Trophoblast cell (in vitro differentiated cells and primary cell): Measurements from ENCODE around the gene CCL7.
A peak's percentile ranks its signal among the peaks of the same experiment; 100 is the strongest.

Experiments used
- DNase-seq, 2 donors: peaks; one replicate each; pipeline ENCODE4 v3.0.0-alpha.2; 2016
- H2AFZ ChIP-seq: 2 replicates; pipeline ENCODE4 v1.6.1; 2013; ENCODE audit warnings: low read length, moderate library complexity, mild to moderate bottlenecking; ENCODE audit not compliant: insufficient read depth, poor library complexity
- H2AK5ac ChIP-seq: 2 replicates; pipeline ENCODE4 v1.6.1; 2013; ENCODE audit warnings: mild to moderate bottlenecking, low read length
- H2BK120ac ChIP-seq: 2 replicates; pipeline ENCODE4 v1.6.1; 2013; ENCODE audit warnings: low read length, mild to moderate bottlenecking, moderate library complexity; ENCODE audit not compliant: insufficient read depth, poor library complexity
- H2BK12ac ChIP-seq: 2 replicates; pipeline ENCODE4 v1.6.1; 2013; ENCODE audit warnings: mild to moderate bottlenecking, low read length, moderate library complexity
- H2BK5ac ChIP-seq: 2 replicates; pipeline ENCODE4 v1.6.1; 2013; ENCODE audit warnings: low read length, low read depth, moderate library complexity, mild to moderate bottlenecking; ENCODE audit not compliant: poor library complexity
- H3K14ac ChIP-seq: 2 replicates; pipeline ENCODE4 v1.6.1; 2013; ENCODE audit warnings: mild to moderate bottlenecking, low read length
- H3K18ac ChIP-seq: 2 replicates; pipeline ENCODE4 v1.6.1; 2013; ENCODE audit warnings: mild to moderate bottlenecking, low read length
- H3K23ac ChIP-seq: 2 replicates; pipeline ENCODE4 v1.6.1; 2013; ENCODE audit warnings: low read length
- H3K27ac ChIP-seq: 2 replicates; pipeline ENCODE4 v1.5.1; 2013; ENCODE audit warnings: low read depth, mild to moderate bottlenecking, inconsistent platforms, low read length, moderate library complexity
- H3K27me3 ChIP-seq: 2 replicates; pipeline ENCODE4 v1.6.1; 2013; ENCODE audit warnings: inconsistent platforms, mild to moderate bottlenecking, low read length, moderate library complexity; ENCODE audit not compliant: insufficient read depth
- H3K36me3 ChIP-seq, 2 experiments: 1 replicate in 1 of 2; 2 replicates in 1 of 2; pipeline ENCODE4 v1.6.1; 2013; ENCODE audit warnings: low read length in 2 of 2, mild to moderate bottlenecking in 2 of 2, moderate library complexity in 1 of 2; ENCODE audit not compliant: insufficient read depth in 2 of 2, control insufficient read depth in 1 of 2
- H3K4ac ChIP-seq: 2 replicates; pipeline ENCODE4 v1.6.1; 2013; ENCODE audit warnings: low read depth, mild to moderate bottlenecking, low read length, moderate library complexity
- H3K4me1 ChIP-seq, 2 experiments: 1 replicate in 1 of 2; 2 replicates in 1 of 2; pipeline ENCODE4 v1.6.1; 2013; ENCODE audit warnings: low read length in 2 of 2, mild to moderate bottlenecking in 2 of 2, moderate library complexity in 1 of 2; ENCODE audit not compliant: insufficient read depth in 2 of 2, control insufficient read depth in 1 of 2
- H3K4me2 ChIP-seq: 2 replicates; pipeline ENCODE4 v1.6.1; 2013; ENCODE audit warnings: inconsistent platforms, mild to moderate bottlenecking, low read length, moderate library complexity
- H3K4me3 ChIP-seq: 2 replicates; pipeline ENCODE4 v1.5.1; 2013; ENCODE audit warnings: mild to moderate bottlenecking, low read depth, low read length, inconsistent platforms
- H3K79me1 ChIP-seq: one replicate; pipeline ENCODE4 v1.6.1; 2013; ENCODE audit warnings: low read length
- H3K79me2 ChIP-seq: 2 replicates; pipeline ENCODE4 v1.6.1; 2013; ENCODE audit warnings: low read length, mild to moderate bottlenecking; ENCODE audit not compliant: control insufficient read depth, insufficient read depth, poor library complexity
- H3K9ac ChIP-seq: 2 replicates; pipeline ENCODE4 v1.6.1; 2013; ENCODE audit warnings: mild to moderate bottlenecking, low read length
- H3K9me3 ChIP-seq: 2 replicates; pipeline ENCODE4 v1.6.1; 2013; ENCODE audit warnings: low read depth, mild to moderate bottlenecking, control low read depth, inconsistent platforms, low read length; ENCODE audit not compliant: insufficient read depth
- H4K12ac ChIP-seq: 2 replicates; pipeline ENCODE4 v1.6.1; 2013; ENCODE audit warnings: low read depth, mild to moderate bottlenecking, low read length, moderate library complexity
- H4K8ac ChIP-seq: 2 replicates; pipeline ENCODE4 v1.6.1; 2013; ENCODE audit warnings: low read depth, mild to moderate bottlenecking, low read length, moderate library complexity
- H4K91ac ChIP-seq: one replicate; pipeline ENCODE4 v1.6.1; 2013; ENCODE audit warnings: low read depth, mild to moderate bottlenecking, low read length, moderate library complexity
- WGBS: extraction: QIAGEN DNeasy Blood & Tissue Kit; methylation state at CpG from one replicate; pipeline ENCODE4 v1.1.7; 2013; ENCODE audit warnings: missing lambda C conversion rate; ENCODE audit not compliant: insufficient read length, insufficient coverage; ENCODE audit errors: extremely low coverage; 5-methylcytosine and 5-hydroxymethylcytosine counted together

The CCL7 gene

DNA sequence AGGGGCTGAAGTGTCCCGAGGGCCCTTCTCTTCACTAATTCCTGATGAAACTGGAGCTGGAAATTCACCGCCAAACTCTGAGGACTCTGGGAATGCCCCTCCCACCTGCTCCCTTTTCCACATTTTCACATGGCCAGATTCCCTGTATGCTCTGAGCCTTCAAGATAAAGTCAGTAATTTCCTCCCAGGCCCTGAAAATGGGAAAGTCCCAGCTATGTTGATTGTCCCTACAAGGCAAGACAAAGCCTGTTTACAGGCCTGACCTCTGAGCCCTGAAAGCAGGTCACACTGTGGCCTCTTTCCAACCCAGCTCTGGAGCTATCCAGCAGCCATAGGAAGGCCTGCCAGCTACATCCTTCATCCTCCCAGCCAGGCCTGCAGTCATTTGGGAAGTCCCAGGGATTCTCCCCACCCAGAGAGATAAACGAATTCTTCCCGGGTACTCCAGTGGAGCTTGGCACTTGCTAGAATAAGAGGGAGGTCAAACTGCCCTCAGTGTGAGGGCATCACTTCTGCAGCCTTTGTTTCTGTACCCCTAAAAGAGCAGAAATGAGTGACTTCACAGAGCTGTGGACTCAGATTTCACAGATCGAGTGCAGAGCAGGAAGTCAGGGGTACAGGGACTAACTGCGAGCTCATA lies 34.5 kb upstream of the CCL7 start:
- H3K9me3 ChIP-seq, result no peaks in the 10 kb centered on the region
- H3K4me1 ChIP-seq, result peaks cover 0 to 5% of the 10 kb centered on the region in 2 experiments
- no peak overlapping the region for H2BK12ac ChIP-seq
- WGBS, result no CpG with 5 or more reads among the region's 6 CpGs
- H4K91ac ChIP-seq, result no peak overlapping the region
- H3K79me1 ChIP-seq, result no peaks in the 10 kb centered on the region
- no peak overlapping the region for H3K4ac ChIP-seq
- H3K23ac ChIP-seq, result no peak overlapping the region
- H2BK5ac ChIP-seq, result no peak overlapping the region
- H3K79me2 ChIP-seq, result no peaks in the 10 kb centered on the region
- no peak overlapping the region for H2BK120ac ChIP-seq
- no peak overlapping the region for H2AFZ ChIP-seq
- no peak overlapping the region for H3K9ac ChIP-seq
- no peak overlapping the region for H3K4me3 ChIP-seq
- H3K27ac ChIP-seq, result no peak overlapping the region
- H3K14ac ChIP-seq, result no peak overlapping the region
- H4K8ac ChIP-seq, result no peak overlapping the region
- no peak overlapping the region for H4K12ac ChIP-seq
- no peak overlapping the region for H2AK5ac ChIP-seq
- no peak overlapping the region for H3K4me2 ChIP-seq
- H3K36me3 ChIP-seq, result no peaks in the 10 kb centered on the region
- H3K18ac ChIP-seq, result no peak overlapping the region
- peak in 1 of 2 donors; percentile 11 for DNase-seq
- H3K27me3 ChIP-seq, result no peaks in the 10 kb centered on the region

DNA sequence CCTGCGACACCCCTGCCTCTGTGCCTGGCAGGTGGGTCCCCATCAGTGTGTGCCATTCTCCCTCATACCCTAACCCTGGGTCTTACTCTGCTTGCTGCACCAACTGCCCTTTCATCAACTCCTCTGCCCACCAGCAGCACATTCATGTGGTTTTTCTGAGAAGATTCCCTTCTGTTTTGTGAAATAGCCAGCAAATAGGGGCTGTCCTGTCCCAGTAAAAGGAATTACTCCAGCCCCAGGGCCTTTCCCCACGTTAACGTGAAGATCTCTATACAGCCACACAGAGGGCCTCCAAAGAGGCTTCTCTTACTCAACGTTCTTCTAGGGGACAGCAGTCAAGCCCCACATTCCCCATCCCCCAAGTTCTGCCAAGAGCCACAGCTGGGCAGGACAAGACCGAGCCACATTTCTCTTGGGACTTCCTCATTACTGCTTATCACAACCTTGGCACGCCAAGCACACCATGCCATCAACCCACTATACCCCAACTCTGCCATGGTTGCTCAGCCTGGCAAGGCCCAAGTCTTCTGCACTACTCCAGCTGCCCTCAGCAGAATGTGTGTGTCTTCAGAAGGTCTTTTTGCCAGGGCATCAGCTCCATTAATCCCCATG lies 33.6 kb upstream of the CCL7 start:
- no peak overlapping the region for H2AK5ac ChIP-seq
- peak overlapping the region; percentile 2 for H4K91ac ChIP-seq
- no peaks in the 10 kb centered on the region for H3K9me3 ChIP-seq
- no peak overlapping the region for H3K27ac ChIP-seq
- H3K4me2 ChIP-seq, result no peak overlapping the region
- no peak overlapping the region for H3K9ac ChIP-seq
- no peak overlapping the region for H4K12ac ChIP-seq
- H2BK120ac ChIP-seq, result no peak overlapping the region
- H3K18ac ChIP-seq, result no peak overlapping the region
- H3K27me3 ChIP-seq, result no peaks in the 10 kb centered on the region
- no CpG with 5 or more reads among the region's 6 CpGs for WGBS
- H4K8ac ChIP-seq, result no peak overlapping the region
- no peak for DNase-seq
- no peak overlapping the region for H3K23ac ChIP-seq
- no peak overlapping the region for H3K4ac ChIP-seq
- no peak overlapping the region for H3K14ac ChIP-seq
- H2BK12ac ChIP-seq, result no peak overlapping the region
- H3K36me3 ChIP-seq, result no peaks in the 10 kb centered on the region
- peaks cover 0 to 5% of the 10 kb centered on the region in 2 experiments for H3K4me1 ChIP-seq
- no peaks in the 10 kb centered on the region for H3K79me1 ChIP-seq
- no peaks in the 10 kb centered on the region for H3K79me2 ChIP-seq
- no peak overlapping the region for H2BK5ac ChIP-seq
- H2AFZ ChIP-seq, result no peak overlapping the region
- H3K4me3 ChIP-seq, result no peak overlapping the region

DNA sequence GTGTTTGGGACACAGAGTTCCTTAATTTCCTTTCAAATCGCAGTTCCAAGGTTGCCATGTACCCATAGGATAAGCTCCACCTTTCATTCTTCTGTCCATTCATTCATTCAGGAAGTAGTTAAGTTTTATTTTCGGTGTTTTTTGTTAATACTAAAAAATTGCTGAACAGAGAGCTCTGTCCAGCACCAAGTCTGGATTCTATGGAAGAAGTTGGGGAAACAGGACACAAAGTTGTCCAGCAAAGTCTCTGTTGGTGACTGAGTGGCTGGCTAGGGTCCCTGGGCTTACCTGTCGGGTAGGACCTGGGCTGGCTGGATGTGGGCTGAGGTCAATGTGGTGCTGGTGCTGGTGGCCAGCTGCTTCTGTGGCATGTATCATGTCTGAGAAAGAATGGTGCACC lies 32.6 kb upstream of the CCL7 start:
- H3K4me3 ChIP-seq, result no peak overlapping the region
- no peak overlapping the region for H2BK12ac ChIP-seq
- no peak overlapping the region for H3K23ac ChIP-seq
- no peak overlapping the region for H2AFZ ChIP-seq
- H3K36me3 ChIP-seq, result no peaks in the 10 kb centered on the region
- no peak overlapping the region for H2BK120ac ChIP-seq
- no peak overlapping the region for H2BK5ac ChIP-seq
- no CpG with 5 or more reads among the region's 3 CpGs for WGBS
- peaks cover 0 to 5% of the 10 kb centered on the region in 2 experiments for H3K4me1 ChIP-seq
- no peak overlapping the region for H3K4me2 ChIP-seq
- H3K18ac ChIP-seq, result no peak overlapping the region
- no peak overlapping the region for H4K91ac ChIP-seq
- no peak overlapping the region for H4K12ac ChIP-seq
- no peak overlapping the region for H3K27ac ChIP-seq
- no peak for DNase-seq
- H3K9ac ChIP-seq, result no peak overlapping the region
- H2AK5ac ChIP-seq, result no peak overlapping the region
- no peaks in the 10 kb centered on the region for H3K9me3 ChIP-seq
- H3K79me2 ChIP-seq, result no peaks in the 10 kb centered on the region
- no peaks in the 10 kb centered on the region for H3K27me3 ChIP-seq
- no peak overlapping the region for H3K4ac ChIP-seq
- no peak overlapping the region for H3K14ac ChIP-seq
- no peaks in the 10 kb centered on the region for H3K79me1 ChIP-seq
- no peak overlapping the region for H4K8ac ChIP-seq

DNA sequence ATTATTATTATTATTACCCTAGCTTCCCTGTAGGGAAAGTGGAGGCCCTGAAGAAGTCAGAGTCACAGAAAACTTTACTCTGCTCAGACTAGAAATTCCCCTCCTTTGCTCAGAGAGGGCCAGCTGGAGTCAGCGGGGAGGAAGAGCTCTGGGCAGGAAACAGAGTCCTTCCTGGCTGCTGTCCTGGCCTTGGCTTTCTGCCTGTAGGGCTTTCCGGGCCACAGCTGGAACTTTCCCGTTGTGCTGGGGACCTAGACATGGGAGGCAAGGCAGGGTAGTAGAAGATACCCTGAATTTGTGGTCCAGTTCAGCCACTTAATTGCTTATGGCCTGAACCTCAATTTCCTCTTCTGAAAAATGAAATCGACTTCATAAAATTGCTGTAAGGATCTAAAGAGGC lies 29.0 kb upstream of the CCL7 start:
- H3K79me2 ChIP-seq, result no peaks in the 10 kb centered on the region
- H3K4me2 ChIP-seq, result no peak overlapping the region
- H2AFZ ChIP-seq, result no peak overlapping the region
- WGBS, result no CpG with 5 or more reads among the region's 4 CpGs
- H3K14ac ChIP-seq, result no peak overlapping the region
- no peaks in the 10 kb centered on the region for H3K79me1 ChIP-seq
- no peak overlapping the region for H3K23ac ChIP-seq
- no peak overlapping the region for H3K18ac ChIP-seq
- no peak overlapping the region for H2AK5ac ChIP-seq
- H2BK12ac ChIP-seq, result peak overlapping the region; percentile 41
- no peak overlapping the region for H4K91ac ChIP-seq
- H2BK120ac ChIP-seq, result no peak overlapping the region
- H2BK5ac ChIP-seq, result no peak overlapping the region
- peaks cover 0 to 5% of the 10 kb centered on the region in 2 experiments for H3K4me1 ChIP-seq
- H3K36me3 ChIP-seq, result no peaks in the 10 kb centered on the region
- H4K12ac ChIP-seq, result no peak overlapping the region
- no peak overlapping the region for H3K4ac ChIP-seq
- no peaks in the 10 kb centered on the region for H3K27me3 ChIP-seq
- H3K9me3 ChIP-seq, result no peaks in the 10 kb centered on the region
- H3K4me3 ChIP-seq, result no peak overlapping the region
- no peak overlapping the region for H4K8ac ChIP-seq
- no peak for DNase-seq
- no peak overlapping the region for H3K27ac ChIP-seq
- H3K9ac ChIP-seq, result no peak overlapping the region
